Mucosa of gallbladder (tissue), 1 donor: ENCODE data around the gene FAM187B. TPM values are rescaled to one million over a fixed set of nuclear protein-coding genes. Genes with fewer than 3 reads are reported as not detected.

Experiments used
- DNase-seq: peaks from one replicate; pipeline ENCODE4 v3.0.0-alpha.2; 2020; ENCODE audit warnings: low spot score
- total RNA-seq: library from RNA; stranded (reverse); gene quantifications from one replicate; pipeline ENCODE4 v1.2.1, GENCODE V29; 2021
- donor health status: DM: no; HTN: no; CAD: no.

The FAM187B gene
- total RNA-seq, 1 donor from 2014 or later, result not detected

DNA sequence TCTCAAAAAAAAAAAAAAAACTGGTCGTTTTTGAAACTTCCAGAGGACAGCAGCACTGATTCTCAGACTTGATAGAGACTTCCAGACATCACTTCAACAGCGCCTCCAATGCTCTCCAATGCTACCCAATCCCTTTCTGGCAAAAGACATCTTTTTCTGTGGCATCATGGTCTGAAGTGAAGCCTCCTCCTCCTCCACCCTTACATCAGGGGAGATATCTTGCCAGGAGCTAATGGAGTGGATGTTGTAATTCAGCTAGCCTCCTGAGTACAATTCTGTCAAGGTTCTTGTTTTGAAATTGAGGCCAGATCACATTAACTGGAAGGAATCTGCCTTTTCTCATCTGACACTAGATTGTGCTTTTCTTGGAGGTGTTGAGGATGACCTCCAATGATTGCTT is 49.8 kb downstream of the FAM187B start:
- DNase-seq, result no peak

DNA sequence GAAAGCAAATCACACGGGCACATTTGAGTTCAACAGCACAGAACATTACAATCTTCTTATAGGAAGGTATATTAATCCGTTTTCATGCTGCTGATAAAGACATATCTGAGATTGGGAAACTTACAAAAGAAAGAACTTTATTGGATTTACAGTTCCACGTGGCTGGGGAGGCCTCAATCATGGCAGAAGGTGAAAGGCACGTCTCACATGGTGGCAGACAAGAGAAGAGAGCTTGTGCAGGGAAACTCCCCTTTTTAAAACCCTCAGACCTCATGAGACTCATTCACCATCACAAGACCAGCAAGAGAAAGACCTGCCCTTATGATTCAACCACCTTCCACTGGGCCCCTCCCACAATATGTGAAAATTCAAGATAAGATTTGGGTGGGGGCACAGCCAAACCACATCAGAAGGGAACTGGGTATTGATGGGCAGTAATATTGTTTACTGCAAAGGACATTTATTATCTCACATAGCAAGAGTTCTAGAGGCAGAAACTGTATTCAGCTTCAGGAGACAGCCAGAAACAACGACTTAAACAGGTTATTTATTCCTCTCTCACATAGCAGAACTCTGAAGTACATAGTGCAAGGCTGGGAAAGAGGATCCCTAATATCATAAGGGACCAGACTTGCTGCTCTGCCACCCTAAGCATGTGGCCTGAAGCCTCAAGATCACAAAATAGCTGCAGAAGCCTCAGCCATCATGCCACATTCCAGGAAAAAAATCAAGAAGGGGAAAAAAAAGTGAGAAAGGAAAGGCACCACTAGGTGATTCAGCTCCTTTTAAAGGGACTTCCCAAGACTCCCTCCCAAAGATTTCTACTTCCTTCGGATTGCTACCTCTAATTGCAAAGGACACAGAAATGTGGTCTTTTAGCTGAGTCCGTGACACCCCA is 50.9 kb downstream of the FAM187B start:
- DNase-seq, result no peak

DNA sequence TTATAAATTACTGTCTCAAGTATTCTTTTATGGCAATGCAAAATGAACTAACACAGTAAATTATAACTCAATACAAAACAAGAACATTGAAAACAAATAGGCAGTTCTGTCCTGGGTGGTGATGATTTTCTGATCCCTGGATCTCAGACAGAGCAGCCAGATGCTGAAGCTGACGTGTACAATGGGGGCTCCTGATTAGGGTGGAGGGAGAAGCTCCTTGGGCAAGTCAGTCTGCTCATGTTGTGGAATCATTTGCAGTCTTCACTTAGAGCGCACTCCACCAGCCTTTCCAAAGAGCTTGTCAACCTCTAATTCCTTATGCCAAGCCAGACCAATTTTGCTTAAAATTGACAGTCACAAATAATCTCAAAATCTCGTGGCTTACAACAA is 52.4 kb downstream of the FAM187B start:
- DNase-seq, result no peak

Other genes with a start within 250 kb of the FAM187B start
- gene GRAMD1A, start 228.4 kb downstream of the FAM187B start, total RNA-seq, result 31.7 TPM
- 4.8 TPM for gene SCN1B, start 198.3 kb downstream of the FAM187B start, total RNA-seq
- gene HPN, start 187.0 kb downstream of the FAM187B start, total RNA-seq, result 21.4 TPM
- gene FXYD3, start 112.9 kb downstream of the FAM187B start, total RNA-seq, result 139 TPM
- gene LGI4, start 93.7 kb downstream of the FAM187B start, total RNA-seq, result 8.9 TPM
- 94.0 TPM for gene FXYD1, start 89.9 kb downstream of the FAM187B start, total RNA-seq
- not detected for gene FXYD7, start 85.5 kb downstream of the FAM187B start, total RNA-seq
- 88.4 TPM for gene FXYD5, start 74.0 kb downstream of the FAM187B start, total RNA-seq
- 229 TPM for gene LSR, start 20.3 kb upstream of the FAM187B start, total RNA-seq
- 174 TPM for gene USF2, start 40.2 kb upstream of the FAM187B start, total RNA-seq
- 1.2 TPM for gene HAMP, start 53.8 kb upstream of the FAM187B start, total RNA-seq
- gene MAG, start 63.4 kb upstream of the FAM187B start, total RNA-seq, result not detected
- gene CD22, start 100.4 kb upstream of the FAM187B start, total RNA-seq, result 4.2 TPM
- gene FFAR1, start 119.2 kb upstream of the FAM187B start, total RNA-seq, result not detected
- 0.29 TPM for gene FFAR3, start 129.7 kb upstream of the FAM187B start, total RNA-seq
- not detected for gene GPR42, start 142.3 kb upstream of the FAM187B start, total RNA-seq
- 0.17 TPM for gene FFAR2, start 219.5 kb upstream of the FAM187B start, total RNA-seq